Measurements from ENCODE around the gene ANKS1B. TPM values are rescaled to one million over a fixed set of nuclear protein-coding genes. Genes with fewer than 3 reads are reported as not detected.

The ANKS1B gene
- total and polyA plus RNA-seq, 2 experiments from 2014 or later, result 1.8 to 1.9 TPM

DNA sequence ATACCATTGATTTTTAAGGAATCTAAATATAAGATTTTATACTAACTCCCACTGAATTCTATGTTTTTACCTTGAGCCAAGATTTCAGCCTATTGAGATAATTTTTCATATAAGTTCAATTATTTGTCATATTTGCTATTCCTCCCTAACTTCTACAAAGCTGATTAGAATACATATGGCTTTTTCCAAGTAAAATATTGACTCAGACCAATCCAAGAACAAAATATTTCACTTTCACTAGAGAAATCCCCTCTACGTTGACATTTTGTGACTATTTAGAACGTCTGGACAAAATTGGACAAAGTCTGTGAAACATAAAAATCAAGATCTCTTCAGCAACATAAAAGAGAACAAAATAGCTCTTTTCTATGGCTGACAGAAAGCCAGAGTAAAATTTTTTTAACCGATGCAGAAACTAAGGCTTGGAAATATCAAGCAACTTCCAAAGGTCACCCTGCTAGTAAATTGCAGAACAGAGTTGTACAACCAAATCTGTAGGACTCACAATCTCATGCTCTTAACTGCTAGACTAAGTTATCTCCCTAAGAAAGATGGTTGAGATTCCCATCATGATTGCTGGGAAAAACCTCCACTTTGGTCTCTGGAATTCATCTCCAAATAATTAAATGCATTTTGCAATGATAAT is 219.1 kb downstream of the ANKS1B start:
- TF ChIP-seq, protein P1, sequence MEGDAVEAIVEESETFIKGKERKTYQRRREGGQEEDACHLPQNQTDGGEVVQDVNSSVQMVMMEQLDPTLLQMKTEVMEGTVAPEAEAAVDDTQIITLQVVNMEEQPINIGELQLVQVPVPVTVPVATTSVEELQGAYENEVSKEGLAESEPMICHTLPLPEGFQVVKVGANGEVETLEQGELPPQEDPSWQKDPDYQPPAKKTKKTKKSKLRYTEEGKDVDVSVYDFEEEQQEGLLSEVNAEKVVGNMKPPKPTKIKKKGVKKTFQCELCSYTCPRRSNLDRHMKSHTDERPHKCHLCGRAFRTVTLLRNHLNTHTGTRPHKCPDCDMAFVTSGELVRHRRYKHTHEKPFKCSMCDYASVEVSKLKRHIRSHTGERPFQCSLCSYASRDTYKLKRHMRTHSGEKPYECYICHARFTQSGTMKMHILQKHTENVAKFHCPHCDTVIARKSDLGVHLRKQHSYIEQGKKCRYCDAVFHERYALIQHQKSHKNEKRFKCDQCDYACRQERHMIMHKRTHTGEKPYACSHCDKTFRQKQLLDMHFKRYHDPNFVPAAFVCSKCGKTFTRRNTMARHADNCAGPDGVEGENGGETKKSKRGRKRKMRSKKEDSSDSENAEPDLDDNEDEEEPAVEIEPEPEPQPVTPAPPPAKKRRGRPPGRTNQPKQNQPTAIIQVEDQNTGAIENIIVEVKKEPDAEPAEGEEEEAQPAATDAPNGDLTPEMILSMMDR (IDR thresholded peaks at IDR 0.05; ENCODE audit: low read depth, low read length), result no peak

DNA sequence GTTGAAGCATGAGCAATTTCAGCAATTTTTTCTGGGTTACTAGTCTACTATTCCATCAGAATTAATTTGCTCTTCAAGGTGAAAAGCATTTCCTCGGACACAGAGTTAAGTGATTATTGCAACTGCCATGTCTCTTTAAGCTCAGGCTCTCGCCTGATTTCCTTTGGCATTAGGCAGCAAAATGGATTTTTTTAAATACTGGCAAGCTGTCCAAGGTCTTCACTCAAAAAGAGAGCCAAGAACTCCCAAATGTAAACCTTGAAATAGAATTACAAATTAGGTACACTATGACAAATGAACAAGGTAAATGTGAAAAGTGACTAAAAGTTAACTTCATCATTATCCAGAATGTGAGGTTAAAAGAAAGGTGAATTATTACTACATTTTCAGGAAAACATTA is 225.3 kb downstream of the ANKS1B start:
- Histone ChIP-seq H3K9me3 (ENCODE audit: low read depth) (no peaks in the 10 kb centered on the region), H3K36me3 (no peaks in the 10 kb centered on the region), H3K27me3 (no peaks in the 10 kb centered on the region), H3K4me1 (ENCODE audit: low read depth) (no peaks in the 10 kb centered on the region), H3K27ac (no peak overlapping the region), H3K4me3 (no peak overlapping the region)
- TF ChIP-seq, protein P1 (IDR thresholded peaks at IDR 0.05; ENCODE audit: low read depth, low read length), result no peak
- no peak for DNase-seq (ENCODE audit: low read depth in 1 of 2, low spot score in 1 of 2)

More for the DNA sequence above, 219.1 kb downstream of the ANKS1B start:
- Histone ChIP-seq H3K9me3 (ENCODE audit: low read depth) (no peaks in the 10 kb centered on the region), H3K36me3 (no peaks in the 10 kb centered on the region), H3K27ac (no peak overlapping the region), H3K4me1 (ENCODE audit: low read depth) (no peaks in the 10 kb centered on the region), H3K27me3 (no peaks in the 10 kb centered on the region), H3K4me3 (no peak overlapping the region)
- no peak for DNase-seq (ENCODE audit: low read depth in 1 of 2, low spot score in 1 of 2)

DNA sequence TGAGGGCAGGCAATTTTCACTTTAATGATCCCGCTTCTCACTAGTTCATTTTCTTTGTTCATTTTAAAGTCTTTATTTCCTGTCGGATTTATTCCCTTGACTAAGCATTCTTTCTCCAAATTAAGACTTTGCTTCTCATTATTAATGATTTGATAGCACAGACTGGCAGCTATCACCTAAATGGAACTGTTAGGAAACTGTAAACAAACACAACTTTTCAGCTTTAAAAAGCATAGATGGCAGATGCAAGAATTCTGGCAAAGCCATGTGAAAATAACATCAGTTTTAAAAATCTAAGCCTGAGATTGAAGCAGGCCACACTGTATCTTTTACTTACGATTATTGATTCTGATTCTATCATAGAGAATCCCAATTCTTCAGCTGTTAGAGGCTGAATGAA is 225.7 kb downstream of the ANKS1B start:
- no peak for DNase-seq (ENCODE audit: low read depth in 1 of 2, low spot score in 1 of 2)
- Histone ChIP-seq H3K9me3 (ENCODE audit: low read depth) (no peaks in the 10 kb centered on the region), H3K36me3 (no peaks in the 10 kb centered on the region), H3K4me3 (no peak overlapping the region), H3K27me3 (no peaks in the 10 kb centered on the region), H3K4me1 (ENCODE audit: low read depth) (no peaks in the 10 kb centered on the region), H3K27ac (no peak overlapping the region)
- TF ChIP-seq, protein P1 (IDR thresholded peaks at IDR 0.05; ENCODE audit: low read depth, low read length), result no peak

DNA sequence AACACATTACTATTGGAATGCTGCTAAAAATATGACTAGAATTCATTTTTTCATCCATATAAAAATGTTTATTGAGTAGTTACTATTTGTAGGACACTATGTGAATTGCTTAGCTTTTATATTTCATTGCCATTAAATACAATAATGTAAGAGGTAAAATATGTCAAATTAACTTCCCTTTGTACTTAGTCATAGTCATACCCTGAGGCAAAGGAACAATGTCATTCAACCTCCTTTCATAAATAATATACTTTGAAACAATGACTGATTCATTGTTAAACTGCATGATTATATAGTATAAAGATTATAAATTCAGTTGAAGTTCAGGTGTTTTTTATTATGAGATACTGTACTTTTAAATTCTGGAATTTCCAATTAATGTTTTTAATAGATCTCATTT is 232.0 kb downstream of the ANKS1B start:
- DNase-seq (ENCODE audit: low read depth in 1 of 2, low spot score in 1 of 2), result no peak
- Histone ChIP-seq H3K27ac (no peak overlapping the region), H3K4me3 (no peak overlapping the region), H3K4me1 (ENCODE audit: low read depth) (no peaks in the 10 kb centered on the region), H3K9me3 (ENCODE audit: low read depth) (no peaks in the 10 kb centered on the region), H3K27me3 (no peaks in the 10 kb centered on the region), H3K36me3 (no peaks in the 10 kb centered on the region)
- TF ChIP-seq, protein P1 (IDR thresholded peaks at IDR 0.05; ENCODE audit: low read depth, low read length), result no peak

DNA sequence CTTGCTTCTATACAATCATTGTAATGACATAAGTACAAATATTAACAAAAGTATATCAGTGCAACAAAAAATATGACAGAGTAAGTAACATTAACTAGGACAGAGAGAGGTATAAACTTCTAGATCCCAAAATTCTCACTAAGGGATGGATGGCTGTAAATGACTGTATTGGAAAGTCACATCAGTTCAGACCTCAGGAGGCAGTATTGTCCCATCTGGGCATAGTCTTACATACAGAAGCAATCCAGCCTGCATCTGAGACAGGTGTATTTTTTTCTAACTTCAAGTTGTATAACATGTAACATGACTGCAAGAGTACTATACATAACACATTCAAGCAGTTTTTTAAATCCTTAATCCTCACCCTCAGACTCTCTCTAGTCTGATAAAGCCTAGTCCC is 238.2 kb downstream of the ANKS1B start:
- peak in 1 of 2 donors; percentile 2 for DNase-seq (ENCODE audit: low read depth in 1 of 2, low spot score in 1 of 2)
- Histone ChIP-seq H3K4me1 (ENCODE audit: low read depth) (no peaks in the 10 kb centered on the region), H3K4me3 (no peak overlapping the region), H3K27ac (no peak overlapping the region), H3K27me3 (no peaks in the 10 kb centered on the region), H3K9me3 (ENCODE audit: low read depth) (no peaks in the 10 kb centered on the region), H3K36me3 (no peaks in the 10 kb centered on the region)
- TF ChIP-seq, protein P1 (IDR thresholded peaks at IDR 0.05; ENCODE audit: low read depth, low read length), result no peak
